Activated CD4-positive, CD25-positive, alpha-beta regulatory T cell treated with anti-CD3 and anti-CD28 coated beads, Interleukin-2, amount 50 U/mL, for 72 hours (primary cell): ENCODE data around the gene OR1B1.
"Not testable (repeated sequence)": the region's sequence is repeated elsewhere in the genome, so short reads cannot be mapped to it uniquely, and the experiment has no call there.

Experiments used
- DNase-seq: peaks from one replicate; pipeline ENCODE4 v3.0.0; 2021

The OR1B1 gene

DNA sequence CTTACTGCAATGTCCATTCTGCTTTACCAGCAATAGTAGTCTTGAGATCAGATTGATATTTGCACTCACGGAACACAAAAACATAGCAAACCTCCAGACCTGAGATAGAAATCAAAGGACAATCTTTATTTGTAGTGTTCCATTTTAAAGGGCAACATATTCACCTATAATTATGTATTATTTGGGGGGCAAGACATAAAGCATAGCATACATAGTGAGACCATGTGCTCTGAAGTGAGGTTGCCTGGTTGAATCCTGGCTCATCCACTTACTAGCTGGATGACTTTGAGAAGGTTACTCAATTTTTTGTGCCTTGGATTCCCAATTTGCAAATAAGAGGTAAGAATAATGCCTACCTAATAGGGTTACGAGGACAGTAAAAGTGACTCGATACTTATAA, at the start of gene OR1B1:
Gene OR1B1, minus strand, starts transcription at position 101 of the 400 bp plus-strand sequence.
- no peak for DNase-seq

DNA sequence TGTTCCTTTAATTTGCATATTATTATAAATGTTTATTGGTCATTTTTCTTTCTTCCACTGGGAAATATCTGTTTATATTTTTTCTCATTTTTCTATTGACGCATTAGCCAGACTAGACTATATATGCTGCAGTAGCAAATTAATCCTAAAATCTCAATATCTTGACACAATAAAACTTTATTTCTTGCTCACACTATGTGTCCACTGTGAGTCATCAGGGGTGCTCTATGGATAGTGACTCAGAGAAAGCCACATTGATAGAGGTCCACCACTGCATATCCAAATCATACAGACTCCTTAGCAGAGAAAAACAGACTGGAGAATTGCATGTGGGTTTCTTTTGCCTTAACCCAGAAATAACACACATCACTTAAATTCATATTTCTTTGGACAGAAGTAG, 38.3 kb upstream of the OR1B1 start:
- DNase-seq, result no peak

DNA sequence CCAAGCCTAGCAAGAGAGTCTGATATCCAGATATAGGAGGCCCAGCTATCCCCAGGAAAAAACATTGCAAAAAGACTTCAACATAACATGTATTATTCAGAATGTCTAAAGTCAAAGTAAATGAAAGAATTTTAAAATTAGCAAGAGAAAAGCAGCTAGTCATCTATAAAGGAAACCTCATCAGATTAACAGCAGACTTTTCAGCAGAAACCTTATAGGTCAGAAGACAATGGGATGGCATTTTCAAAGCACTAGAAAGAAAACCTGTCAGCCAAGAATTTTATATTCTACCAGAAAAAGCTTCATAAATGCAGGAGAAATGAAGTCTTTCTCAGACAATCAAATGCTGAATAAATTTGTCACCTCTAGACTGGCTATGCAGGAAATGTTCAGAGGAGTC, 27.4 kb upstream of the OR1B1 start:
- DNase-seq, result no peak

DNA sequence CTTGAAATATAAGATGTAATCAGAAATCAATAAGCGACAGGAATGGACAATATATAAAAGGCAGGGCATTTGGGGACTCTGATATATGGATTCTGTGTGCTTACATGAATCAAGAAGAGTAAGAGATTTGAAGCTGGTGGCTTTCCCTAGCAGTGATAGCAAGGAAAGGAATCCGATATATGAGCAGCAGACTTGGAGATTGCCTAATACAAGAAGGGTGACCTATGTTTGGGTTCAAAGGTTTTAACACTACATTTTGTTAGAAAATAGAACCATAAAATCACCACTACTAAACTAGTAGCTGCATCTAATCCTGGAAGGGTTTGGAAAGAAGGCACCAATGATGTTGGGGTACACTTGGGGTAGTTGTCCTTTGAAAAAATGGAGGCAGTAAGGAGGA, 15.1 kb upstream of the OR1B1 start:
- no peak for DNase-seq

DNA sequence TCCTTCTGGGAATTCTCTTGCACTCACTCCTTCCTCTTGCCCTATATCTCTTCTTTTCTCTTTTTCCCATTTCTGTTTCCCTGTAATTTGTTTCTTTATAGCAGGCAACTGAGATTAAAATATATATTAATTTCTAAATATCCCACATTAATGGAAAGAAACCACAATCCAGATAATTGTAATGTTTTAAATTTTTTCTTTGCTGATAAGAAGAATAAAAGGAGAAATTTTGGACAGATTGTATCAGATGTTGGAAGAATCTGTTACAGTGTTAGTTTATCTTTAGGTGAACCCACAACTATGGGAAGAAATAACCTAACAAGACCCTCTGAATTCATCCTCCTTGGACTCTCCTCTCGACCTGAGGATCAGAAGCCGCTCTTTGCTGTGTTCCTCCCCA, 4.0 kb upstream of the OR1B1 start, which contains the start of gene OR1L1:
Gene OR1L1, plus strand, starts transcription at position 301 of the 400 bp plus-strand sequence. Its CDS starts 0 bp downstream, at position 301.
- DNase-seq, result no peak

DNA sequence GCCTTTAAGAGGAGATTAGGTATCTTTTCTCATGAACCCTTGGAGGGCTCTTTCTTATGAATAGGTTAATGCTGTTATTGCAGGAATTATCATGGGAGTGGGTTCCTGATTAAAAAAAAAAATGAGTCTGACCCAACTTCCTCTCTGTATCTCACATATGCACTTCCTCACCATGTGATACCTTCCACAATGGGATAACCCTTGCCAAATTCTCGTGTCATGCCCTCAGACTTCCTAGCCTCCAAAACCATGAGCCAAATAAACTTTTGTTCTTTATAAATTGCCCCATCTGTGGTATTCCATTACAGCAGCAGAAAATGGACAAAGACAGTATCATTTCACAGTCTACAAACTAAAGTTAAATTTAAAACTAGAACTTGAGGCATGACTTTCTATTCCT, 1.0 kb downstream of the OR1B1 start:
- no peak for DNase-seq

DNA sequence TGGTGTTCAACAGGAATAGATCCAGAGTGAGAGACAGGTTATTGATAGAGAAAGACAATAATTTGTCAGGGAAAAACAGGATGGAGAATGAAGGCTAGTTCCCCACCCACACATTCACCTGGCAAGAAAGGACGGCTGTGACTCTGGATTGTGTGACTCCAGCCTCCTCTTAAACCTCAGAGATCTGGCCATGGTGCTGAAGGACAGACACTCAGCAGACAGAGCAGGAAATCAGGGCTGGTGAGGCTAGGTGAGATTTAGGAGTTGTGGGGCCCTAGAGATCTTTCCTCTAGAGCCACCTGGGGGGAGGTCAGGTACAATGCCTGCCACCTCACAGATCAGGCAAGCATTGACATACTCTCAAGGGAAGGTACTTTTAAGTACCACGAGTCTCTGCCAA, 15.2 kb downstream of the OR1B1 start:
- DNase-seq, result no peak

DNA sequence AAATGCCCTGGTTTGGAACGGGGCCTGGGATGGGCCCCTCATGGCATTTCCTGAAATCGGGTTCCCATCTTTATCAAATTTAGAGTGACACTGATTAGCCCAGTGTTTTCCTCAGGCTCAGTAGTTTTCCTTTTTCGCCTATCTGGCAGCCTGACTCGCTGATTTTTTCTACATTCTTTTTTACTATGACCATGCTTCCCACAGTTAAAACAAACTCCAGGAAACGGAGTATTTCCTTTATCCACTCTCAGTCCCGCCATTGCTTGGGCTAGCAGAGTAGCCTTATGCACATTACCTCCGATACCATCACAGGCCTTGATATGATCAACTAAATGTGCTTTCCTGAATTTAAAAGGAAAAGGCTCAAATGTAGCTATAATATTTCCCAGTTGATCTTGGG, 37.4 kb downstream of the OR1B1 start:
- no peak for DNase-seq

DNA sequence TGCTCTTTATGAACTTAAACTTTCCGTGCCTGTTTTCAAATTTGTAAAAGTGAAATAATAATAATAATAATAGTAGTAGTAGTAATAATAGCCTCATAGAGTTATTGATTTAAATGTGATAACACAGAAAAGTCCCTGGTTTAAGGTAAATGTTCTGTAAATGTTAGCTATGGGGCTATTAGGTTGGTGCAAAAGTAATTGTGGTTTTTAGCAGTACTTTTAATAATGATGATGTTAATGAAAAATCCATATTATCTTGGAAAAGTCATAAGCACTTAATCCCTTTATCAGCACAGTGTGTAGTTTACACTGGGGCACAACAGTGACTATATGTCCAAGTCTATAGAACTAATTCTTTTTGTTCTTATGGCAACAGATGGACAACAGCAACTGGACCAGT, 43.1 kb downstream of the OR1B1 start, which contains the start of gene OR1Q1:
Gene OR1Q1, plus strand, starts transcription at position 377 of the 400 bp plus-strand sequence. Its CDS starts 0 bp downstream, at position 377.
- DNase-seq, result no peak

DNA sequence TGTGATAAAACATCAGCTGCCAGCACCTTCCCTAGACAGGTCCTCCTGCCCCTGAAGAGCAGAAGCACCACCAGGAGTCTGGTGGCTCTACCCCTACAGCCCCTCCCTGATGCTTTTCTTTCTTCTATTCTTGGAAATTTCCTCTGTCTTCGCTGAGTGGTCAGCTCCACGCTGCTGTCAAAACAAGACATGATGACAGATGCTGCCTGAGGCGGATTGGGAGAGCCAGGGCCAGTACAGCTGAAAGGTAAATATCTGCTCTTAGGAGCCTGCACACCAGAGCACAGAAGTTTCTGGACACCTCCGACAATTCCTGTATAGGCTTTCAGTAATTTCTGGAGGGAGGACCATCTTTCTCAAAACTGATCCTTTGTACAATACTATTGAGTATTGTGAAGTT, 47.6 kb downstream of the OR1B1 start:
- DNase-seq, result no peak

DNA sequence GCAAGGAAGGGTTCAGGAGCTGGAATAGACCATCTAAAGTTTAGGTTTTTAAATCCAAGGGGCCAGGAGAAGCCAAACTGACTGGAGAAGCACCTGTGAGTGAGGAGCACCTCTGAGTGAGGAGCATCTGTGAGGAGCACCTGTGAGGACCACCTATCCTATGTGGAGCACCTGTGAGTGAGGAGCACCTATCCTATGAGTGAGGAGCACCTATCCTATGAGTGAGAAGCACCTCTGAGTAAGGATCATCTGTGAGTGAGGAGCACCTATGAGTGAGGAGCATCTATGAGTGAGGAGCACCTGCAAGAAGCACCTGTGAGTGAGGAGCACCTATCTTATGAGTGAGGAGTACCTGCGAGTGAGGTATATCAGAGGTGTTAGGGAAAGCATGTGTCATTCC, 50.8 kb downstream of the OR1B1 start:
- DNase-seq, result no peak

DNA sequence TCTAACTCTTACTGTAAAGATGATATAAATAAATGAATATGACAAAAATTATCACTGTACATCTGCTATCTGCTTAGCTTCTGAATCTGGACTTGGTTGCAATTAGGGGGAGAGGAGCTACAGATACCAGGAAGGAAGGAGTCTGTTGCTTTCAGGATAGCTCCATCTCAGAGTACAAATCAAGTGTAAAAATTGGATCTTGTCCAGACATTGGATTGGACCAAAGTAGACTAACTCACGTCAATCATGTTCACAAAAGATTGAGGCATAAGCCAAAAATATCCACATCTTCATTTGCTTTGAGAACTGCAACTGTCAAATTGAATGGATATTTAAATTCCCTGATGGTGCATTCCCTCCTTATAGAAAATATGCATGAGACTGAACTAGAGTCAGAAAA, 51.7 kb downstream of the OR1B1 start:
- no peak for DNase-seq

DNA sequence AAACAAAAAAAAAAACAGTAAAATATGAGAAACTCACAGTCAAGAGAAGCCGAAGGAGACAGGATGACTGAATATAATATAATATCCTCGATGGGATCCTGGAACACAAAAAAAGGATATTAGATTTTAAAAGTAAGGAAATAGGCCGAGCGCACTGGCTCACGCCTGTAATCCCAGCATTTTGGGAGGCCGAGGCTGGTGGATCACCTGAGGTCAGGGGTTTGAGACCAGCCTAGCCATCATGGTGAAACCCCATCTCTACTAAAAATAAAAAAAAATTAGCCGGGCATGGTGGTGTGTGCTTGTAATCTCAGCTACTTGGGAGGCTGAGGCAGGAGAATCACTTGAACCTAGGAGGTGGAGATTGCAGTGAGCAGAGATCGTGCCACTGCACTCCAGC, 74.1 kb downstream of the OR1B1 start, which contains the start of gene OR1L8:
Gene OR1L8, minus strand, starts transcription at position 101 of the 400 bp plus-strand sequence. CDS start 14,907 bp downstream, outside the sequence.
- DNase-seq, result not testable (repeated sequence)

DNA sequence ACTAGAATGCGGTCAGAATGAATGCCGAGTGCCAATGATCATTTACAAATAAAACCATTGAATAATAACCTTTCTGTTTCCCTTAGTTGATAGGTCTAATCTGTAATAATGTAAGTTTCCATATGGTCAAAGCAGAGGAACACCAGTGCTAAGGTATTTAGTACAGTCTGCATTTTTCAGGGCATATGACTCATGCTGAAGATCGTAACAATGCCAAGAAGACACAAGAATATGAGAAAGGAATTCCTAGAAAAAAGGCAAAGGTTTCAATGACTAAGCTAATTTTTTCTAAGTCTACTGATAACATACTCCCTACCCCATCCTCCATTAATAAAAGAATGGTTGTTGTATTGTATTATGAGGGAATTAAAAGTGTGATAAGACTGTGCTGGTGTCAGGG, 77.1 kb downstream of the OR1B1 start:
- no peak for DNase-seq

DNA sequence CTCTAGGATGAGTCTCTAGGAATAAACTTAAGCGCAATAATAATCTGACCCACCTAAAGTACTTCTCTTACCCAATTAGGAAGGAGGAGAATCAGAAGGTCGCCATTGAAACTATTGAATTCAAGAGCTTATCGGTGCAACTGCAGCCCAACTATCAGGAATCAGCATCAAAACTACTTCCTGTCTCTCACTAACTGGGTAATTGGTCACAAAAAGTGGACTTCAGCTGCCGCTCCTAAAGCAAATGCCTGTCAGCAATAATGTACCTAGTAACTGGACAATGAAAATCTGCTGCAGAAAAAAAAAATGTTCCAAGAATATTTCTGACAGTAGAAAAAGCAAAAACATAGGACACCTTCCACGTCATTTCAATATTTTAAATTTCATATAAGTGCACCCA, 77.6 kb downstream of the OR1B1 start:
- DNase-seq, result no peak
